ENCODE results near the gene TOP3B.
"Not testable (repeated sequence)": the region's sequence is repeated elsewhere in the genome, so short reads cannot be mapped to it uniquely, and the experiment has no call there.

Gene TOP3B

GRCh38 chr22:21921729-21922128 lies 60.9 kb downstream of the TOP3B start:
- DNase-seq: no peak

GRCh38 chr22:21921184-21921721 lies 61.3 kb downstream of the TOP3B start:
- no peak for DNase-seq

- DNase-seq: no peak
Measured at GRCh38 chr22:21920341-21921183, 62.0 kb downstream of the TOP3B start.

- DNase-seq: no peak
Measured at GRCh38 chr22:21919526-21920307, 62.9 kb downstream of the TOP3B start.

- DNase-seq: no peak
Measured at GRCh38 chr22:21918466-21919185, 64.0 kb downstream of the TOP3B start.

- DNase-seq: no peak
Measured at GRCh38 chr22:21917959-21918261, 64.7 kb downstream of the TOP3B start.

GRCh38 chr22:21917181-21917958 lies 65.2 kb downstream of the TOP3B start:
- DNase-seq: no peak

GRCh38 chr22:21916309-21916918 lies 66.2 kb downstream of the TOP3B start:
- DNase-seq: no peak

GRCh38 chr22:21915624-21916308 lies 66.8 kb downstream of the TOP3B start:
- no peak for DNase-seq

GRCh38 chr22:21914033-21914642 lies 68.4 kb downstream of the TOP3B start:
- DNase-seq: not testable (repeated sequence)

- DNase-seq: not testable (repeated sequence)
Measured at GRCh38 chr22:21910367-21910766, 72.2 kb downstream of the TOP3B start.

- DNase-seq: no peak
Measured at GRCh38 chr22:21909871-21910270, 72.7 kb downstream of the TOP3B start.

GRCh38 chr22:21907638-21908522 lies 74.7 kb downstream of the TOP3B start:
- DNase-seq: no peak
